NOMO-1 treated with DMSO at 0.1 percent for 48 hours (cell line): ENCODE results near the gene KDM7A.
A peak's percentile ranks its signal among the peaks of the same experiment; 100 is the strongest.

Experiments
- DNase-seq: peaks from one replicate; lab custom pipeline; 2025; ENCODE audit not compliant: unreplicated experiment; lab: John Stamatoyannopoulos, UW

The KDM7A gene

GRCh38 chr7:140085447-140085846, 91.3 kb downstream of the KDM7A start:
- DNase-seq, result no peak

GRCh38 chr7:140084972-140085371, 91.8 kb downstream of the KDM7A start:
- DNase-seq, result no peak

DNA sequence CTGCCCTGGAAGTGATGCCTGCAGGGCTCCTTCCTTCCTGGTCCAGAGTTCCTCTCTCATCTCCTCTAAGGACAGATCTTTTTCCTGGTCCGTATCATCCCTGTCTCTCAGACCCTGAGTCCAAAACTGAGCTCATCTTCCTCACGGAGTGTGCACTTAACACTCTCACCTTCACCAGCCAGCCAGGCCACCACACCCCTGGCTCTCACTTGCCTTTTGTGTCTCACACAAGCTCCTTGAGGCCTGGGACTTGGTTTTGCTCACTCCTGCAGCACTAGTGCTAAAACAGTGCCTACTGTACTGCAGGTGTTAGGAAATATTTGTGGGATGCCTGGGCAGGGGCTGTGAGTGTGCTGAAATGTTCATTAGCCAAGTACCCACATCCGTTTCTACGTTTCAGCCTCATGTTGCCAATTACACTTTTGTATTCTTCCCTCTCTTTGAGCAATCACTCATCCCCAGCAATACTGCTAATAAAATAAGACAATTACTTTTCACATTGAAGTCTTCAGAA, 92.6 kb downstream of the KDM7A start:
- peak; percentile 44 for DNase-seq

GRCh38 chr7:140082770-140083169, 94.0 kb downstream of the KDM7A start:
- no peak for DNase-seq

DNA sequence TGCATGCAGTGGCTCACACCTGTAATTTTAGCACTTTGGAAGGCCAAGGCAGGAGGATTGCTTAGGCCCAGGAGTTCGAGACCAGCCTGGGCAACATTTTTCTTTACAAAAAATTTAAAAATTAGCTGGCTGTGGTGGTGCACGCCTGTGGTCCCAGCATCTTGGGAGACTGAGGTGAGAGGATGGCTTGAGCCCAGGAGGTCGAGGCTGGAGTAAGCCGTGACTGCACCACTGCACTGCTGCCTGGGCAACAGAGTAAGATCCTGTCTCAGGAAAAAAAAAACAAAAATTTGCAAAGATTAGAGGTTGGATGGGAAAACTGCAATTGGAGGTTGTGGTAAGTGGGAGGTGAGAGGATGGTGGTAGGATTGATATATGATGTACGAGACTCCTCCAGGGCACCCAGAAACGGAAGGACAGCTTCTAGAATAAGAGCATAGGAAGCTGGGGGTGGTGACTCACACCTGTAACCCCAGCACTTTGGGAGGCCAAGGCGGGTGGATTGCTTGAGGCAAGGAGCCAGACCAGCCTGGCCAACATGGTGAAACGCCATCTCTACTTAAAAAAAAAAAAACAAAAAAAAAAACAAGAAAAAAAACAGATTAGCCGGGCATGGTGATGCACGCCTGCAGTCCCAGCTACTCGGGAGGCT, 94.9 kb downstream of the KDM7A start:
- DNase-seq, result no peak

DNA sequence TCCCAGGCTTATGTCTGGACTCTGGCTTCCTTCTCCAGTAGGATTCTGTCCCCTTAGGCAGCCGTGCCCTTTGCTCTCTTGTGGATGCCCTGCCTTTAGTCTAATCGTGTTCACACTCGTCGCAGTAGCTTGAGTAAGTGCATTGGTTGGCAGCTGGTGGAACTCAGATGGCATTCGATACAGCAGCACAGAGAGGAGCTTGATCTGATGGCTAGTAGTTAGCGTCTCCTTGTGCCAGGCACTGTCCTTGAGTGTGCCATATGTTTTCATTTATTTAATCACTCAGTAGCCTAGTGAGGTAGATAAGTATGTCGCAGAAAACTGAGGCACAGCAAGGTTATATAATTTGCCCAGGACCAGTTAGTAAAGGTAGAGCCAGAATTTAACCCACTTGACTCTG, 95.9 kb downstream of the KDM7A start:
- no peak for DNase-seq

GRCh38 chr7:140079121-140079536, 97.7 kb downstream of the KDM7A start:
- no peak for DNase-seq

DNA sequence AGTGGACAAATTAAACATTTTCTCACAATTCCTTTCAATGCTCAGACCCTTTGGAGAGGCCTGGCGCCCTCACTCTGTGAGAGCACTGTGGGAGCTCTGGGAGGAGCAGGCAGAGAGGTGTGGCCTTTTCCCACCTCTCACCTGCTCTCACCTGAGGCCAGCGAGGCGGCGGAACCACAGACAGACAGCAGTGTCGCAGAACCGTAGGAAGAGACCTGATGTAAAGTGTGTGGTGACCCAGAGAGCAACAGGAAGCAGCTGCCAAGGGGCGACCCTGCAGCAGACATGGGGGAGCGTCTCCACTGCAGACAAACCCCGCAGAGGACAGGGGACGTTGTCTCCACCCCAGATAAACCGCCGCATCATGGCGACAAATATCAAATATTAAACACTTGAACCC, 98.4 kb downstream of the KDM7A start:
- no peak for DNase-seq

- peak; percentile 0 for DNase-seq
These were observed 102.0 kb downstream of the KDM7A start for GRCh38 chr7:140074780-140075179.

DNA sequence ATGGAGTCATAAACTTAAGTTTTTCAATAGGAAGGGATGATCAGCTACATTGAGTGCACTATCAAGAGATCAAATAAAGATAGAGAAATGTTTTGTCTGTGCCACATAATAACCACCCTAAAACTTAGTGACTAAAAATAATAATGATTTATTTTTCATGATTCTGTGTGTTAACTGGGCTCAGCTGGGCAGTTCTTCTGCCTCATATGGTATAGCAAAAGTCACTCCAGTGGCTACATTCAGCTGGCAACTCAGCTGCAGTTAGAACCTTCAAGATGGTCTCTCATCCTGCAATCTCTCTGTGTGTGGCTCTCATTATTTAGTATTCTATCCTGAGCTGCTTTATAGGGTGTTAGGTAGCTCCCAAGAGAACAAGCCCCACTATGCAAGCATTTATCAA, 106.2 kb downstream of the KDM7A start:
- no peak for DNase-seq

DNA sequence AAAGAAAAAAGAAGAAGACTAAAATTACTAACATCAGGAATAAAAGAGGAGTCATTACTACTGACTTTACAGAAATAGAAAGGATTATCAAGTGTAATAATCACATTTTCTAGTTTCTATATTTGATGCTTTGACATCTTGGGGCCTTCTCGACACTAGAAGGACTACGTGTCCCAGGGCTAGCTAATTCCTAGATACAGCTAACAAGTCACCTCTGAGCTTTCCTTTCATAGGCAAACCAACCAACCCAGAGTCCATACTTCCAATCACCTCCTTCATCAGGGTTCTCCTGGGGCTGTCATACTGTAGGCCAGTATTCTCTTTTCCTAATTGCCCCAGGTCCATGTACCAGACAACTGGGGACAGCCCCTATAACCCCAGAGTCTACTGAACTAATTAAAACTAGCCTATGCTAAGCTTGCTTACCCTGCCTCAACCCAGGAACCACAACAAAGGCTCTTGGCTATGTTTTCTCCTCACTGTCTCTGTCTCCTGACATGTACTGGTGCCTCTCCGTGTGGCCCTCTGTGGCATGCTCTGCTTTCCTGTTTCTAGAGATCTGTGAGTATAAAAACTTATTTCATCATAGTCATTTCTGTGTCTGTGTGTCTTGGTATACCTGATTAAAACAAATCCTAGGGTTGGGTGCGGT, 107.4 kb downstream of the KDM7A start:
- DNase-seq, result no peak

DNA sequence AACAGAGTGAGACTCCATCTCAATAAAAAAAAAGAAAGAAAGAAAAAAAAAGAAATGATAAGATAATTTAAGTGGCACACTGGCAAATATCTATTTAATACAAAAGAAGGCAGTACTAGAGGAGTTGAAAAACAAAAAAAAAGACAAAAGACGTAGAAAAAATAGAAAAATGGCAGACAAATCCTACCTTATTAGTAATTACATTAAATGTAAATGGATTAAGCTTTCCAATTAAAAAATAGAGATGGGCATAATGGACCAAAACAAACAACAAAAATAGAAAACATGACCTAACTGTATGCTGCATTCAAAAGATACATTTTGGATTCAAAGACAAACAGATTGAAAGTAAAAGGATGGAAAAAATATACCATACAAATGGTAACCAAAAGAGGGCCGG, 108.8 kb downstream of the KDM7A start:
- DNase-seq, result no peak

DNA sequence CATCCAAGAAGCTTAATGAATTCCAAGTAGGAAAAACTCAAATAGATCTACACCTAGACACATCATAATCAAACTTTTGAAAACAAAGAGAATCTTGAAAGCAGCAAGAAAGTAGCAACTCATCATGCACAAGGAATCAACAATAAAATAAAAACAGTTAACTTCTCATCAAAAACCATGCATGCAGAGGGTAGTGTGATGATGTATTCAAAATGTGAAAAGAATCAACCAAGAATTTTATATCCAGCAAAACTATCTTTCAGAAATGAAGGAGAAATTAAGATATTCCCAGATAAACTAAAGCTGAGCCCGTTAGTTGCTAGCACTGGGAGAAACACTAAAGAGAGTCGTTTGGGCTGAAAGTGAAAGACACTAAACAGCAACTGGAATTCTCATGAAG, 109.7 kb downstream of the KDM7A start:
- DNase-seq, result no peak

DNA sequence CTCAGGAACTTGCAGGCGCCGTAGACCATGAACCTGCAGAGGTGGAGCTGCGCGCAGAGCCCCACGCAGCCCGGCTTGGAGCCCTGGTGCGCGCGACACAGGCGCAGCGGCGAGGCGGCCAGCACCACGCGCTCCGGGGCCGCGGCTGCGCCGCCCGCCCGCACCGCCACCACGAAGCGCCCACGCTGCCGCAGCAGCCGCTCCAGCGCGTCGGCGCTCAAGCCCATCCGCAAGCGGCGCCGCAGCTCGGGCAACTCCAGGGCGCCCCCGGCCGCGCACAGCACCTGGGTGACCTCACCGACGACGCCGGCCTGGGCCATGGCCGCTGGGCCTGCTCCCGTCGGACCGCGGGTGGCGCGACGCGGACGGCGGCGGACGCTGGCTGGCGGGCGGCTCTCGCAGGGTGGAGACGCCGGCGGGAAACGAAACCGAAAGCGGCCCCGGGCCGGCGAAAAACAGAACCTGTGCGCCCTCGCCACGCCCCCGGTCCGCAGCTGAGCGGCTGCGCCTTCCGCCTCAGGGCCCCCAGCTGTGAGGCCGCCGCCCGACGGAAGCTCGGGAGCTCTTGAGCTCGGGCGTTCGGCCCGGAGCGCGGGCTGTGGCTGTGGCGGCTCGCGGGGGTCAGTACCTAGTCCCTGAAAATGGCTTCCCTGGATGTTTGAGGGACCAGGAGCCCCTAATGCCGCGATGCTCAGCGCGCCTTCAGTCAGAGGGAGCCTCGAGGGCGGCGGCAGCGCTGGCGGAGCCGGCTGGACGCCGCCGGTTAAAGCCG, 114.1 kb downstream of the KDM7A start, which contains the start of gene PARP12:
Gene PARP12, minus strand, starts transcription at position 424 of the 772 bp plus-strand sequence. Its CDS starts 104 bp downstream, at position 320.
- peak; percentile 55 for DNase-seq

GRCh38 chr7:140062118-140062527, 114.7 kb downstream of the KDM7A start:
- DNase-seq, result no peak

- DNase-seq, result no peak
These were observed 115.2 kb downstream of the KDM7A start for GRCh38 chr7:140061607-140061930.

- no peak for DNase-seq
These were observed 115.8 kb downstream of the KDM7A start for GRCh38 chr7:140060788-140061606.

DNA sequence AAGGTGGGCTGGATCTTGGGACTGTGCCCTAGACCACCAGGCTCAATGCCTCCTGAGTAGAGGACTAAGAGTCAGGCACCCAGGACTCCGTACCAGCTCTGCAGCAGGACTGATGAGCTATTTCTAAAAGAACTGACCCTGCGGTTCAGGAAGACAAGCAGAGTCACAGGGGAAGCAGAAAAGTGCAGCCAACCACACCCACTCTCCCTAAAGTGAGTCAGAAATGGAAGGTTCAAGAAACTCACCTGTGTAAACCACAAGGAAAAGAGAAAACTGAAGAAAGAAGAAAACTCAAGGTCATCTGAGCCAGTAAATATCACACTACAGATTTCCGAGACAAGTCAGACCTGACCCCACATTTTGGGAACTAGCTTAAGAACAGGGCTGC, 116.5 kb downstream of the KDM7A start:
- no peak for DNase-seq

DNA sequence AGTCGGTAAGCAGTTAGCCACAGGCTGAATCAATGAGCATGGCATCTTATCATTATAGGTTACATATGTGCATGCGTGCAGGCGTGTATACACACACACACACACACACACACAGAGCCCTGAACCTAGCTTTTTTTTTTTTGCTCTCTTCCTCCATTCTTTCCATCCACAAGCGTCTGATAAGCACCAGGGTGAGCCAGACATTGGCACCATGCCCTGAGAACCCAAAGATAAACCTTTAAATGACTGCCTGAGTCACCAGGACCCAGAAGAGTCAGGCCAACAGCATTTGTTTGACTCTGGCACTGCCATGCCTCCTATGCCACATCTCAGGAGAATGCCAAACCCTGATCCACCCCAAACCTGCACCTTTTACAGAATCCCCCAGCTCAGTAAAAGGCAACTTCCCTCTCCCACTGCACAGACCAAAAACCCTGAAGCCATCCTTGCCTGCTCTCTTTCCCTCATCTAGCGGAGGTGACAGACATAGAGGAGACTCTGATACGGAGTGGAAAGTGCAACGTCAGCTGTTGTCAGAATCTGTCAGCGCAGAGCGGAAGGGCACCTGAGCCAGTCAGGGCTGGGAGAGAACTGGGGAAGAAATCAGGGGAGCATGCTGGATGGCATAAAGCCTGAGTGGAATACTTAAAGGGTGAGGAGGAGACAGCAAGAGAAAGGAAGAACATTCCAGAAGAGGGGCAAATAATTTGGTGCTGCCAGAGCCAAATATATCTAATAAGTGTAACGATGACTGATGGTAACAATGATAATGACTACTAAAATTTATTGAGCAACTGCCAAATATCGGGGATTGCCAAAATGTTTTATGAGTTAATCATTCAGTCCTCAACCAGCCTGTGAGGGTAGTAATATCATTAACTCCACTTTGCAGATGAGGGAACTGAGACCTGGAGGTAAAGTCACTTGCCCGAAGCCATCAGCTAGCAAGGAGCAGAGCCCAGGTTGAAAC, 117.2 kb downstream of the KDM7A start:
- DNase-seq, result no peak

DNA sequence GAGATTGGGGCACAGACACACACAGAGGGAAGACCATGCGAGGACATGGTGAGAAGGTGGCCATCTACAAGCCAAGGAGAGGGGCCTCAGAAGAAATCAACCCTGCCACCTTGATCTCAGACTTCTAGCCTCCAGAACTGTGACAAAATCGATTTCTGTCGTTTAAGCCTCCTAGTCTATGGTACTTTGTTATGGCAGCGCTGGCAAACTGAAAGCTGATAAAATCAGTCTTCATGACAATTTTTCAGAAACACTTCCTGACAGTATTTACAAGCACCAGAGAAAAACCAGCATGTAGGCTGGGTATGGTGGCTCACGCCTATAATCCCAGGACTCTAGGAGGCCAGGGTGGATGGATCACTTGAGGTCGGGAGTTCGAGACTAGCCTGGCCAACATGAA, 118.3 kb downstream of the KDM7A start:
- DNase-seq, result no peak
